K562 (cell line): Measurements from ENCODE around the gene ZNF837. TPM values are rescaled to one million over a fixed set of nuclear protein-coding genes. Genes with fewer than 3 reads are reported as not detected.

ENCODE experiments used
- ATF1 ChIP-seq, 2 experiments: fragments of 450-650 bp in 1 of 2; IDR thresholded peaks; 2 replicates each; pipeline ENCODE4 v1.6.1; 2016; ENCODE audit warnings: missing compliant biosample characterization in 1 of 2, missing genetic modification characterization in 1 of 2
- CAMTA2 ChIP-seq: fragments of 250-450 bp; sonication (Bioruptor Pico); conservative IDR thresholded peaks from 2 replicates; pipeline ENCODE4 v1.5.1; 2022
- CBFB ChIP-seq: sonication (generic); formaldehyde crosslinking; IDR thresholded peaks from 2 replicates; pipeline ENCODE4 v1.4.0; 2020; ENCODE audit warnings: mild to moderate bottlenecking, missing genetic modification reagents
- CHD1 ChIP-seq: fragments of 200-600 bp; sonication (generic); IDR thresholded peaks from one replicate; pipeline ENCODE4 v1.6.1; 2012; ENCODE audit warnings: mild to moderate bottlenecking, moderate library complexity, low read length, inconsistent platforms
- DDX20 ChIP-seq: fragments of 450-650 bp; IDR thresholded peaks from 2 replicates; pipeline ENCODE4 v1.6.1; 2016; ENCODE audit warnings: missing genetic modification characterization, low read depth, mild to moderate bottlenecking, missing compliant biosample characterization, moderate library complexity
- E2F6 ChIP-seq, 2 experiments: IDR thresholded peaks; 2 replicates each; pipeline ENCODE4 v1.6.1; 2011; ENCODE audit warnings: borderline replicate concordance in 1 of 2, control low read depth in 1 of 2, low read depth in 1 of 2, low read length in 1 of 2, mild to moderate bottlenecking in 1 of 2, mixed read lengths in 1 of 2, moderate library complexity in 1 of 2; ENCODE audit not compliant: insufficient read depth in 1 of 2, insufficient read length in 1 of 2, poor library complexity in 1 of 2, severe bottlenecking in 1 of 2; ENCODE audit errors: extremely low read depth in 1 of 2
- ESRRB ChIP-seq: fragments of 250-450 bp; sonication (Bioruptor Pico); IDR thresholded peaks from 2 replicates; pipeline ENCODE4 v1.5.0; 2020; ENCODE audit warnings: mild to moderate bottlenecking, moderate library complexity, borderline replicate concordance
- GATA2 ChIP-seq: sonication (generic); formaldehyde crosslinking; IDR thresholded peaks from 2 replicates; pipeline ENCODE4 v1.4.0; 2020; ENCODE audit warnings: mild to moderate bottlenecking, missing genetic modification reagents
- HIVEP1 ChIP-seq: fragments of 250-450 bp; sonication (Bioruptor Pico); IDR thresholded peaks from 2 replicates; pipeline ENCODE4 v1.4.0; 2020; ENCODE audit warnings: mild to moderate bottlenecking
- HMG20A ChIP-seq: fragments of 450-650 bp; formaldehyde crosslinking; conservative IDR thresholded peaks from 2 replicates; pipeline ENCODE4 v1.4.0; 2020; ENCODE audit warnings: mild to moderate bottlenecking, mixed read lengths
- IRF2 ChIP-seq: sonication (generic); formaldehyde crosslinking; IDR thresholded peaks from 2 replicates; pipeline ENCODE4 v1.8.1; 2022; ENCODE audit warnings: mild to moderate bottlenecking, missing genetic modification reagents
- KDM2B ChIP-seq: fragments of 250-450 bp; sonication (Bioruptor Pico); IDR thresholded peaks from 2 replicates; pipeline ENCODE4 v1.8.0; 2021; ENCODE audit warnings: mild to moderate bottlenecking, moderate library complexity
- NFE2L1 ChIP-seq: fragments of 450-650 bp; IDR thresholded peaks from 2 replicates; pipeline ENCODE4 v1.6.1; 2016; ENCODE audit warnings: missing genetic modification characterization, low read depth, mild to moderate bottlenecking, missing compliant biosample characterization, moderate library complexity, borderline replicate concordance
- PML ChIP-seq: IDR thresholded peaks from 2 replicates; pipeline ENCODE4 v1.6.1; 2012; ENCODE audit warnings: low read length, inconsistent platforms
- RAD51 ChIP-seq: fragments of 450-650 bp; IDR thresholded peaks from 2 replicates; pipeline ENCODE4 v1.7.1; 2016; ENCODE audit warnings: low read depth, mild to moderate bottlenecking, borderline replicate concordance
- RB1 ChIP-seq: fragments of 450-650 bp; IDR thresholded peaks from 2 replicates; pipeline ENCODE4 v1.6.1; 2017; ENCODE audit warnings: low read depth, mild to moderate bottlenecking
- RBM17 ChIP-seq: fragments of 200-400 bp; formaldehyde crosslinking; IDR thresholded peaks from 2 replicates; pipeline ENCODE4 v1.6.1; 2017; ENCODE audit warnings: low read depth, mild to moderate bottlenecking, low read length, borderline replicate concordance
- RNF2 ChIP-seq: sonication (generic); IDR thresholded peaks from 2 replicates; pipeline ENCODE4 v1.6.1; 2016
- SIX5 ChIP-seq, 2 experiments: IDR thresholded peaks; 2 replicates each; pipeline ENCODE4 v1.6.1; 2011; ENCODE audit warnings: low read length in 2 of 2, borderline replicate concordance in 1 of 2, low read depth in 1 of 2, mild to moderate bottlenecking in 1 of 2, moderate library complexity in 1 of 2; ENCODE audit not compliant: insufficient read depth in 1 of 2
- STAT5B ChIP-seq: fragments of 250-450 bp; sonication (Bioruptor Pico); IDR thresholded peaks from 2 replicates; pipeline ENCODE4 v1.8.0; 2021; ENCODE audit warnings: mild to moderate bottlenecking, inconsistent platforms
- TOE1 ChIP-seq, 2 experiments: fragments of 450-650 bp in 1 of 2; sonication (generic) in 1 of 2; formaldehyde crosslinking in 1 of 2; IDR thresholded peaks; 2 replicates each; pipeline versions ENCODE4 v1.7.1 to v1.8.0; 2016 to 2022; ENCODE audit warnings: borderline replicate concordance in 2 of 2, mild to moderate bottlenecking in 2 of 2, antibody characterized with exemption in 1 of 2, inconsistent platforms in 1 of 2, low read depth in 1 of 2, missing genetic modification reagents in 1 of 2, moderate library complexity in 1 of 2
- ZNF3 ChIP-seq: fragments of 250-450 bp; sonication (Bioruptor Pico); IDR thresholded peaks from 2 replicates; pipeline ENCODE4 v1.5.0; 2021; ENCODE audit warnings: mild to moderate bottlenecking, moderate library complexity
- ZNF431 ChIP-seq: sonication (generic); formaldehyde crosslinking; IDR thresholded peaks from 2 replicates; pipeline ENCODE4 v1.8.0; 2022; ENCODE audit warnings: mild to moderate bottlenecking, missing genetic modification reagents
- ZNF444 ChIP-seq: fragments of 250-450 bp; sonication (Bioruptor Pico); IDR thresholded peaks from 2 replicates; pipeline ENCODE4 v1.4.0; 2020; ENCODE audit warnings: mild to moderate bottlenecking, moderate library complexity
- ZNF75A ChIP-seq: fragments of 450-650 bp; formaldehyde crosslinking; IDR thresholded peaks from 2 replicates; pipeline ENCODE4 v1.4.0; 2020; ENCODE audit warnings: mild to moderate bottlenecking
- polyA plus RNA-seq, 8 experiments: library from polyadenylated mRNA; depleted of rRNA in 4 of 8; stranded (reverse) in 5 of 8; unstranded in 3 of 8; fragments of >200 nt; fragmentation: Nextera tagmentation in 2 of 8; fragmentation: Illumina TruSeq in 1 of 8; extraction: Ambion mirVana in 2 of 8; extraction: Trizol in 1 of 8; gene quantifications; 2 replicates each; pipeline versions ENCODE4 v1.2.1 to v1.2.3, GENCODE V29; 2011 to 2014; ENCODE audit warnings: inconsistent platforms in 1 of 8, missing spikeins in 1 of 8
- total RNA-seq, 7 experiments: library from RNA; depleted of rRNA in 6 of 7; stranded (reverse); fragments of >200 nt in 6 of 7; fragmentation: Illumina TruSeq in 2 of 7; extraction: Trizol in 2 of 7; gene quantifications; 2 replicates each; pipeline versions ENCODE4 v1.2.1 to v1.2.3, GENCODE V29; 2011 to 2021; ENCODE audit warnings: low replicate concordance in 1 of 7
- TF ChIP-seq, protein P1 (sequence below), 2 experiments: fragments of 450-650 bp in 1 of 2; sonication (generic) in 1 of 2; formaldehyde crosslinking in 1 of 2; IDR thresholded peaks in 1 of 2; conservative IDR thresholded peaks in 1 of 2; 2 replicates each; pipeline versions ENCODE4 v1.6.1 to v1.8.1; 2016 to 2023; ENCODE audit warnings: mild to moderate bottlenecking in 2 of 2, moderate library complexity in 2 of 2, inconsistent platforms in 1 of 2, missing genetic modification reagents in 1 of 2

The ZNF837 gene
- total and polyA plus RNA-seq, 9 of the 15 experiments (the other 6 are each of a cell fraction or from before 2014, with no cell fraction given) = 0.11 to 2.1 (median 0.57) TPM; not detected in 4

DNA sequence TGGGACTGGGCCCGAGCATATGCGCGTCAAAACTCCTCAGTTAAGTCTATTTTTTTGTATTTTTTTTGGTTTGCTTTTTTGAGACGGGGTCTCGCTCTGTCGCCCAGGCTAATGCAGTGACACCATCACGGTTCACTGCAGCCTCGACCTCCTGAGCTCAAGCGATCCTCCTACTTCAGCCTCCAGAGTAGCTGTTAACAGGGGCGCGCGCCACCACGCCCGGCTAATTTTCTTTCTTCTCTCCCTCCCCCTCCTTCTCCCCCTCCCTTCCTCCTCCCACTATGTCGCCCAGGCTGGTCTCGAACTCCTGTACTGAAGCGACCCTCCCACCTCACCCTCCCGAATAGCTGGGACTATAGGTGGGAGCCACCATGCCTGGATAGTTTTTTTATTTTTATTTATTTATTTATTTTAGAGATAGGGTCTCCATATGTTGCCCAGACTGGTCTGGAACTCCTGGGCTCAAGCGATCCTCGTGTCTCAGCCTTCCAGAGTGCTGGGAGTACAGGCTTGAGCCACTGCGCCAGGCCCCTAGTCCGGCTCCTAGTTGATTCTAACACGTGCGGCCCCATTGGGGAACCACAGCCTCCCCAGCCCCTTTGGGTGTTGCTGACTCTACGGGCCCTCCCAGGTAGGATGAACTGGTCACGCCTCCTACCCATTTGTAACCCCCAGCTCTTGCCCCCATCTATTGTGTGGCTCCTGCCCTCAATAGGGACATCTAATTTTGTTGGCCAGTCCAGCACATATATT is 806 bp upstream of the ZNF837 start (continued):
- no peak for TF ChIP-seq ATF1 (CRISPR knock-in tag; IDR thresholded peaks at IDR 0.05)
- TF ChIP-seq ATF1 (tag; IDR thresholded peaks at IDR 0.05) = no peak
- no peak for TF ChIP-seq RNF2
- no peak for TF ChIP-seq HIVEP1 (CRISPR knock-in tag)
- no peak for TF ChIP-seq GATA2 (CRISPR knock-in tag)
- TF ChIP-seq ZNF3 (CRISPR knock-in tag) = no peak
- no peak for TF ChIP-seq SIX5 (IDR thresholded peaks at IDR 0.05; ENCODE audit: borderline replicate concordance in 1 of 2, insufficient read depth in 1 of 2, low read depth in 1 of 2, low read length in 2 of 2)
- TF ChIP-seq DDX20 (tag) = no peak
- TF ChIP-seq STAT5B = no peak
- TF ChIP-seq ZNF444 = no peak
- TF ChIP-seq ZNF75A (CRISPR knock-in tag) = no peak
- peak in 1 of 2 experiments; percentile 1 for TF ChIP-seq E2F6 (IDR thresholded peaks at IDR 0.05; ENCODE audit: borderline replicate concordance in 1 of 2, extremely low read depth in 1 of 2, insufficient read depth in 1 of 2, insufficient read length in 1 of 2, low read depth in 1 of 2, low read length in 1 of 2, poor library complexity in 1 of 2, severe bottlenecking in 1 of 2)
- no peak for TF ChIP-seq RAD51
- TF ChIP-seq TOE1 (IDR thresholded peaks at IDR 0.05; ENCODE audit: borderline replicate concordance) = 0 out of 2 replicates have a peak, but pooled peaks have one; percentile 35
- no peak for TF ChIP-seq TOE1 (CRISPR knock-in tag; IDR thresholded peaks at IDR 0.05; ENCODE audit: borderline replicate concordance, low read depth)
- no peak for TF ChIP-seq PML
- no peak for TF ChIP-seq KDM2B (CRISPR knock-in tag)
- no peak for TF ChIP-seq ZNF431
- no peak for TF ChIP-seq CBFB
- TF ChIP-seq, protein P1, sequence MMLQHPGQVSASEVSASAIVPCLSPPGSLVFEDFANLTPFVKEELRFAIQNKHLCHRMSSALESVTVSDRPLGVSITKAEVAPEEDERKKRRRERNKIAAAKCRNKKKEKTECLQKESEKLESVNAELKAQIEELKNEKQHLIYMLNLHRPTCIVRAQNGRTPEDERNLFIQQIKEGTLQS (IDR thresholded peaks at IDR 0.05) = no peak
- TF ChIP-seq, protein P1 (CRISPR knock-in tag; conservative IDR thresholded peaks at IDR 0.05) = no peak
- no peak for TF ChIP-seq RBM17
- TF ChIP-seq ESRRB (CRISPR knock-in tag) = no peak
- TF ChIP-seq CHD1 = peak; percentile 29
- 0 out of 2 replicates have a peak, but pooled peaks have one; percentile 73 for TF ChIP-seq CAMTA2 (CRISPR knock-in tag)
- no peak for TF ChIP-seq RB1
- TF ChIP-seq NFE2L1 = no peak
- no peak for TF ChIP-seq HMG20A (CRISPR knock-in tag)
- TF ChIP-seq IRF2 (CRISPR knock-in tag) = no peak
